ENCODE results near the gene LRRIQ4. TPM values are rescaled to one million over a fixed set of nuclear protein-coding genes. Genes with fewer than 3 reads are reported as not detected.

The LRRIQ4 gene
- polyA plus RNA-seq, 5 donors, result 0.13 to 0.16 (median 0.14) TPM; not detected in 2

- DNase-seq, result no peak
These were observed 42.8 kb downstream of the LRRIQ4 start for GRCh38 chr3:169855514-169855913.

DNA sequence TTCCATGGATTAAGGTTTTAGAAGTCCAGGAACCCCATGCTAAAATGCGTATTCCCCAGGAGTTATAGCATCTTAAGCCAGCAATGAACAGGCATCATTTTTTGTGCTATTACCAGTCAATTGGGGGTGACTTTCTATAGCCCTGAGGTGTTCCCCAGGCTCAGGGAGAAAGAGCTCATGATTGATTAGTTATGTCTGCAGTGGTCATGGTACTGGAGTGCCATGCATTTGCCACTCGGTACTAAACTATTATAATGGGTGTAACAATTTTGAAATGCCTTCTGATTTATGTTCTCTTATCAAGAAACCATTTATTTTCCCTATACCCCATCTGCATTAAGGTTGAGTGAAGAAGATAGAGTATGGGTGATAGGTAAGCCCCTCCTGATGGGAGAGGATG, 45.1 kb downstream of the LRRIQ4 start:
- no peak for DNase-seq

DNA sequence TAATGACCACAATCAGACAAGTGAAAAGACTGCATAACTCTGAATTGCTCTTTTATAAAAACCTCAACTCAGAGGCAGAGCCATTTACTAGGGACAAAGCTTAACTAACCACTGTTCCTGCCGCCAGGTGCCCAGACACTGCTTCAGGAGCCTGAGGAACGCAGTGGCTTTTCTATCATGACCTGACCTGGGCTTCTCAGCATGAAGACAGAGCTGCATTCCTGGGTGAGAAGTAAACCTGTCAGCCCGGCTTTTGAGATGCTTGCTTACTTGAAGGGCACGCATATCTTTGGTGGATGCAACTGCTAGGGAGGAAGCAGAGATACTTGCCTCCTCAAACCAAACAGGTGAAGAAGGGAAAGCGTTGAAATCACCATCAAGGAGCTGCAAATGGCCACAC, 49.2 kb downstream of the LRRIQ4 start:
- DNase-seq, result no peak

DNA sequence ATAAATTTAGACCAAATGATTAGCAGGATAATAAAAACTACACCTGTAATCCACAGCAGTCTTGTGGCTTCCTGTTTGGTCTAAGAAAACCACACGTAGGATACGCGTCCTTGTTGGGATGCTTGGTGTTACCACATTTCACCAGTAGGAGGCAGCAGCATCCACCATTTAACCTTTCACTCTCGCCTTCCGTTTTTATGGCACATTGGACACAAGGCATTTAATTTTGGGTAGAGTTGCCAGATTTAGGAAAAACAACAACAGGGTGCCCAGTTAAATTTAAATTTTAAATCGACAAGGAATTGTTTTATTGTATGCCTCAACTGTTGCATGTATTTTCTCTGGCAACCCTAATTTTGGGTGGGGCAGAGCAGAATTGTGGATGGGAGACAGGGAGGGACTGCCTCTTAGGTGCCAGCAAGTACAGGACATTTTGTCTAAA, 50.8 kb downstream of the LRRIQ4 start:
- peak; percentile 56 to 77 for DNase-seq

- no peak for DNase-seq
These were observed 51.6 kb downstream of the LRRIQ4 start for GRCh38 chr3:169864270-169864669.

DNA sequence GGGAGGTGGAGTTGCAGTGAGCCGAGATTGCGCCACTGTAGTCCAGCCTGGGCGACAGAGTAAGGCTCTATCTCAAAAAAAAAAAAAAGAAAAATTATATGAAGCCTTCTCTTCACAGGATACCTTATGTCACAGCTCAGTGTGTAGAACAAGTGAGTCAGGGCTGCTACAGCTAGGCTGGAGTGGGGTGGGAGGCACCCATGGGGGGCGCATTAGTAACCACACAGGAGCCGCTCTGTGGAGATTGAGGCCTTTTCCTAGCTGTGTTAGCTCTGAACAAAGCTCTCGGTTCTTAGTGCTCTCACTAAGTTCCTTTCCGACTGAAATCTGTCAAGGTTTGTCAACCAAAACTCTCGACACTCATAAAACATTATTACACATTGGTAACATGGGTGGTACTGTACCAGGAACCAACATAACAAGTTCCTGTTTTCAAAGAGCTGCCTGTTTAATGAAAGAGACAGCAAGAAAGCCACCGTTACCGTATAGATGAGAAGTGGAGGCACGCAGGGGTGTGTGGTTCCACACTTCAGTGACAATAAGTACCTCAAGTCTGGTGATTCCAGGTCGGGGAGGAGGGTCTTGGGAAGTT, 52.6 kb downstream of the LRRIQ4 start:
- DNase-seq, result no peak

GRCh38 chr3:169867584-169868210, 55.0 kb downstream of the LRRIQ4 start:
- no peak for DNase-seq

GRCh38 chr3:169868369-169868768, 55.7 kb downstream of the LRRIQ4 start:
- DNase-seq, result no peak

- no peak for DNase-seq
These were observed 57.0 kb downstream of the LRRIQ4 start, which contains the start of gene LRRC31 for GRCh38 chr3:169869484-169870220. LRRC31 (minus strand) TSS chr3:169869935; CDS start chr3:169869807, 128 bp downstream.

GRCh38 chr3:169871129-169871886, 58.6 kb downstream of the LRRIQ4 start:
- no peak for DNase-seq

DNA sequence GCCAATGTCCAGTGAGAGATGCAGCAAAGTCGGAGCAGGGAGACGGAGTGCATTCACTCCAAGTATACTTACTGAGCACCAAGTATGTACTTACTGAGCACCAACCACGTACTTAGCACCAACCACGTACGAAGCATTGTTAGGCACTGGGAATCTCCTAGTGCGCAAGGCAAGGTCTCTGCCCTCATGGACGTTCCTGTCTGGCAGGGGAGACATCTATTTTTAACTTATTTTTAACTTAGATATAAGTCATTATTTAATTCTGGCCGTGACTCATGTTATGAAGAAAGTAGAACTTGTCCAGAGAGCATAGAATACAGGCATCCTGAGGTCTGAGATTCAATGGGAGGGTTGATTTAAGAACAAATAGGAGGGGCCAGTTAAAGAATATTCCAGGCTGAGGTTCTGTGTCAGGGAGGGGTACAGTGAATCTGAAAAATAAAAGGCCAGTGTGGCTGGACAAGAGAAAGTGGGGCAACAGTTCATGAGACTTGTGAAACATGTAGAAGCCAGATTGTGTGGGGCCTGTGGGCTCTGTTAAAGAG, 66.4 kb downstream of the LRRIQ4 start:
- no peak for DNase-seq

GRCh38 chr3:169879845-169880575, 67.3 kb downstream of the LRRIQ4 start:
- DNase-seq, result no peak

DNA sequence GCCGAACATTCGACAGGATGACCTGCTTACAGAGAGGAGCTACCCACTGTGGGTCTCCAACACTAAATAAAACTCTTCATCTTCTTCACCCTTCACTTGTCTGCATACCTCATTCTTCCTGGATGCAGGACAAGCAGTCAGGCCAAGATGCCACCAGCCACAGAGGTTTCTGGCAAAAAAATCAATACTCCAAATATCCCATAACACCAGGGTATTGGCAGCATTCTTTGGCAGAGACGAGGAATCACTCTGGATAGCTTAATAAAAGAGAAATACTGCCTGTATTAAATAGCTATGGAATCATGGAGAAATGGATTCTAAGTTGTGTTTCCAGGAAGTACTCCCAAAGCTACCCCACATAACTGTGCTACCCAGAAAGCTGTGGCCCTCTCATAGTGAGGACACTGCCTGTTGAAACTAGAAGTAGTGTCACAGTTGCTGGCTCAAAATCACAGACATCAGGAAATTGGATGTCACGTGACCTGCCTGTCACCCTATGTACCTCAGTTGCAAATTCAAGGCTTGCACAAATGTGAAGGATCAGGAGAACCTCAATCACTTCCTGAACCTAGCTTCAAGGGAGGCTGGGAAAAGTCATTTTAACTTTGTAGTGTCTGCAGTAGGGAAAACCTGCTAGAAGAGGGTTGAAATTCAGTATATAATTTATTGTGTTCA, 68.0 kb downstream of the LRRIQ4 start:
- DNase-seq, result no peak

GRCh38 chr3:169886671-169887070, 74.0 kb downstream of the LRRIQ4 start:
- DNase-seq, result peak; percentile 51 to 63

Other genes with a start within 250 kb of the LRRIQ4 start
- gene MECOM, start 149.2 kb upstream of the LRRIQ4 start, polyA plus RNA-seq (ENCODE audit: insufficient read depth in 1 of 5, insufficient read length in 5 of 5, low replicate concordance in 1 of 5), result 100 to 1,000 TPM in 4 of 5 donors, 10 to 100 TPM in 1; 98.0 to 171 (median 154) TPM
- under 1 TPM in 1 of 5 donors, not detected in 4; 0.46 TPM for gene TERC, start 47.8 kb upstream of the LRRIQ4 start, polyA plus RNA-seq (ENCODE audit: insufficient read depth in 1 of 5, insufficient read length in 5 of 5, low replicate concordance in 1 of 5)
- gene ACTRT3, start 43.3 kb upstream of the LRRIQ4 start, polyA plus RNA-seq (ENCODE audit: insufficient read depth in 1 of 5, insufficient read length in 5 of 5, low replicate concordance in 1 of 5), result 1 to 10 TPM; 2.1 to 3.5 (median 2.3) TPM
- gene MYNN, start 39.5 kb upstream of the LRRIQ4 start, polyA plus RNA-seq (ENCODE audit: insufficient read depth in 1 of 5, insufficient read length in 5 of 5, low replicate concordance in 1 of 5), result 10 to 100 TPM; 23.3 to 38.5 (median 32.0) TPM
- gene LRRC34, start within 50 bp of the LRRIQ4 start, polyA plus RNA-seq (ENCODE audit: insufficient read depth in 1 of 5, insufficient read length in 5 of 5, low replicate concordance in 1 of 5), result 10 to 100 TPM in 4 of 5 donors, 1 to 10 TPM in 1; 8.2 to 18.7 (median 15.7) TPM
- gene LRRC31, start 57.1 kb downstream of the LRRIQ4 start, polyA plus RNA-seq (ENCODE audit: insufficient read depth in 1 of 5, insufficient read length in 5 of 5, low replicate concordance in 1 of 5), result under 1 TPM in 2 of 5 donors, not detected in 3; 0.06 TPM
- not detected for gene SAMD7, start 98.7 kb downstream of the LRRIQ4 start, polyA plus RNA-seq (ENCODE audit: insufficient read depth in 1 of 5, insufficient read length in 5 of 5, low replicate concordance in 1 of 5)
- 100 to 1,000 TPM; 110 to 165 (median 156) TPM for gene SEC62, start 153.9 kb downstream of the LRRIQ4 start, polyA plus RNA-seq (ENCODE audit: insufficient read depth in 1 of 5, insufficient read length in 5 of 5, low replicate concordance in 1 of 5)
- gene GPR160, start 225.1 kb downstream of the LRRIQ4 start, polyA plus RNA-seq (ENCODE audit: insufficient read depth in 1 of 5, insufficient read length in 5 of 5, low replicate concordance in 1 of 5), result 10 to 100 TPM in 4 of 5 donors, 1 to 10 TPM in 1; 8.6 to 15.0 (median 12.4) TPM

Measured in right lung (tissue), 5 donors.